ENCODE data around the gene IL34. TPM values are rescaled to one million over a fixed set of nuclear protein-coding genes. Genes with fewer than 3 reads are reported as not detected.

Gene IL34
- total RNA-seq, 1 donor = 1.7 TPM

GRCh38 chr16:70695331-70696070 is 49.1 kb downstream of the IL34 start:
- peak; percentile 23 for TF ChIP-seq CTCF (IDR thresholded peaks at IDR 0.05; ENCODE audit: insufficient read depth, low read depth, low read length)
- DNase-seq (ENCODE audit: low read depth) = no peak
- no peak overlapping the region for H3K4me3 ChIP-seq (ENCODE audit: low read depth, low read length)

- H3K4me3 ChIP-seq (ENCODE audit: low read depth, low read length) = no peak overlapping the region
- no peak for DNase-seq (ENCODE audit: low read depth)
- no peak for TF ChIP-seq CTCF (IDR thresholded peaks at IDR 0.05; ENCODE audit: insufficient read depth, low read depth, low read length)
Observed at GRCh38 chr16:70696355-70696754, 50.0 kb downstream of the IL34 start.

DNA sequence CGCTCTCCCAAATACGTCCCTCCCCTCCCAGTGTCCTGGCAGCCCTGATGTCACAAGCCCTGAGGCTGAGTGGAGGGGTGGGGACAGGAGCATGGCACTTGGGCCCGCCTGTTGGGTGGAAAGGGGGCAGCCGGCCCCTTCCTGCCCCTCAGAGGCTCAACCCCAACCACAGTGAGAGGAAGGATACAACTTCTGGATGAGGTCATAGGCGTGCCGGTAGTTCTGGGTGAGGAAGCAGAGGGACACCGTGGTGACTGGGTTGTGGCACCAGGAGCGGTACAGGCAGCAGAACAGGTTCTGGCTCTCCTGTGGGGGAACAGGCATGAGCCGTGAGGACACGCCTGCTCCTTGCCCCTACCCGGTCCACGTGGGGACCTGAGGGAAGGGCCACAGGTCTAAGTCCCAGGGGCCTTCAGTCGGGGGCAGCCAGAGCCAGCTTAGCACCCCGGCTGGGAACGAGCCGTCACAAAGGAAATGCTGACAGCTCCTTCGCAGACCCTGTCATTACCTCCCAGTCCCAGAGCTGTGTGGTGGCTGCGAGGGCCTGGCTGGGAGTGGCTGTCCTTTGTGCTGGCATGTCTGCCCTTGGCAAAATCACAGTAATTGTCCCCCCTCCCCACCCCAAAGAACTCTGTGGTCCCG is 50.7 kb downstream of the IL34 start:
- no peak overlapping the region for H3K4me3 ChIP-seq (ENCODE audit: low read depth, low read length)
- no peak for TF ChIP-seq CTCF (IDR thresholded peaks at IDR 0.05; ENCODE audit: insufficient read depth, low read depth, low read length)
- DNase-seq (ENCODE audit: low read depth) = no peak

DNA sequence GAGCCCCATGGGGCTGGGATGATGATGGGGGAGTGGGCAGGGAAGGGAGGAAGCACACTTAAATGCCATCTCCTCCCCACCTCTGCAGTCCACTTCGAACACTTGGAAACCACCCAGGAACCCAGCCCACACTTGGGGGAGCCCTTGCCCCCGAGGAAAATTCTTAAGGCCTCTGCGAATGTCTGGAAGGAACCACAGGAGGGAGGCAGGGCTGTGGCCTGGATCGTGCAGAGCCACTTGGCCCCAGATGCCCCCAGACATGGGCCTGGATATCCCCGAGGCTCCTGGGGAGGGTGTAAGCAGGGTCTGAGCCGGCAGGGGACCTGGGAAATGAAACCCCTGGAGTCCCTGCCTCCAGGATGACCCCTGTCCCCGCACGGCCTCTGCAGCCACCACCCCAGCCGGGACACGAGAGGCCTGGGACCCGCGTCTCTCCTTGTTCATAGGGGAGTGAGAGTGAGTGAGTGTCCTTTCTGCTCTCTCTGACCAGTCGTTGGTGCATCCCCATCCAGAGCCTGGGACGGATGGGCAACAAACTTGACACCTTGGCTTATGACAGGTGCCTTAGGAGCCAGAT is 51.3 kb downstream of the IL34 start:
- no peak for DNase-seq (ENCODE audit: low read depth)
- H3K4me3 ChIP-seq (ENCODE audit: low read depth, low read length) = no peak overlapping the region
- TF ChIP-seq CTCF (IDR thresholded peaks at IDR 0.05; ENCODE audit: insufficient read depth, low read depth, low read length) = no peak

- H3K4me3 ChIP-seq (ENCODE audit: low read depth, low read length) = no peak overlapping the region
Observed at GRCh38 chr16:70698901-70699300, 52.5 kb downstream of the IL34 start.

DNA sequence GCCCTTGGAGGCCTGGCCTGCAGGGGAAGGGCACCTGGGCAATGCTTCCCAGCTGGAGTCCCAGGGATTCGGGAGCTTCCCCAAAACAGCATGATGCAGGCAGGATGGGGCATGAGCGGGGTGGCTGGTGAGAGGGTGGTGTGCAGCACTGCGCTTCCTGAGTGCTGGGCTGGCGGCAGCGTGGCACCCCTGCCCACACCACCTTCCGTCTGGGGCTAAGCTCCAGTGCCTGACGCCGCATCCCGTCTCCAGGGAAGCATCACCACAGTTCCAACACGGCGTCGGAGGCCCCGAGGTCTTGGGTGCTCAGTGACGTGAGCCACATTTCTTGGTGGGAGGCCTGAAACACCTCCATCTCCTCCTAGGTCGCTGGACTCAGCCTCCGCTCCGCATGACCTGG is 53.3 kb downstream of the IL34 start:
- no peak for DNase-seq (ENCODE audit: low read depth)
- TF ChIP-seq CTCF (IDR thresholded peaks at IDR 0.05; ENCODE audit: insufficient read depth, low read depth, low read length) = no peak
- no peak overlapping the region for H3K4me3 ChIP-seq (ENCODE audit: low read depth, low read length)

More at GRCh38 chr16:70698901-70699300, 52.5 kb downstream of the IL34 start:
- no peak for TF ChIP-seq CTCF (IDR thresholded peaks at IDR 0.05; ENCODE audit: insufficient read depth, low read depth, low read length)
- no peak for DNase-seq (ENCODE audit: low read depth)

Data from fibroblast of villous mesenchyme (primary cell).